GM12864 (cell line): ENCODE results near the gene SLC7A5.

Experiments used
- DNase-seq: peaks from one replicate; pipeline ENCODE4 v3.0.0-alpha.2; 2011; ENCODE audit warnings: low read depth
- H3K4me3 ChIP-seq: 2 replicates; pipeline ENCODE4 v1.5.1; 2011; ENCODE audit warnings: mild to moderate bottlenecking, low read depth, low read length, control low read depth
- TF ChIP-seq, protein P1 (sequence below): IDR thresholded peaks from 2 replicates; pipeline ENCODE4 v1.5.1; 2011; ENCODE audit warnings: low read depth, mild to moderate bottlenecking, moderate library complexity, low read length, control low read depth, inconsistent platforms; ENCODE audit errors: missing control alignments

Gene SLC7A5

DNA sequence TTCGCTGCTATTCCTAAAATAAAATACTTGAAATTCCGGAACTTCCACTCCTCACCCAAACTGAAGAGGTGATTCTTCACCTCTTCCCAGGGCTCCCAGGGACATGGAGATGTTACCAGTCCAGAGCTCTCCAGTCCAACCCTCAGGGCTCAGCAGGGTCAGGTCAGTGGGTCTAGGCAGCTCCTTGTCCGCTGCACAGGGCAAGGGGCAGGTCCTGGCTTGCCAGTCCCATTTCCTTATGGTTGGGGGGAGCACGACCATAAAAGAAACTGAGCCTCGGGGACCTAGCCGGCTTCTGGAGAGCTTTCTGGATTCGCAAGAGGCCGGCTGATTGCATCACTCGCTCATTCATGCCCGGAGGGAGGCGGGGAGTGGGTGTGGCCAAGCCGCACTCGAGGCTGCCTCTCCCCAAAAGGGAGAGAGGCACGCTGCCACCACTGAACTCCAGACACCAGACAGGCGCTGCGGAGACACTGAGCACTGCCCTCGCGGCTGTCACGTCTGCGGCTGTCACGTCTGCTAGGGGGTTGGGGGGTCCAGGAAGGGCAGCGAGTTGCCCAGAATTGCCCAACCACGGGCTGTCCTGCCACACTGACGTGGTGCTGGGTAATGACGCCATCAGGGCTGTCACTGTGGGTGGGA is 15.8 kb downstream of the SLC7A5 start:
- peak; percentile 61 for DNase-seq
- TF ChIP-seq, protein P1, sequence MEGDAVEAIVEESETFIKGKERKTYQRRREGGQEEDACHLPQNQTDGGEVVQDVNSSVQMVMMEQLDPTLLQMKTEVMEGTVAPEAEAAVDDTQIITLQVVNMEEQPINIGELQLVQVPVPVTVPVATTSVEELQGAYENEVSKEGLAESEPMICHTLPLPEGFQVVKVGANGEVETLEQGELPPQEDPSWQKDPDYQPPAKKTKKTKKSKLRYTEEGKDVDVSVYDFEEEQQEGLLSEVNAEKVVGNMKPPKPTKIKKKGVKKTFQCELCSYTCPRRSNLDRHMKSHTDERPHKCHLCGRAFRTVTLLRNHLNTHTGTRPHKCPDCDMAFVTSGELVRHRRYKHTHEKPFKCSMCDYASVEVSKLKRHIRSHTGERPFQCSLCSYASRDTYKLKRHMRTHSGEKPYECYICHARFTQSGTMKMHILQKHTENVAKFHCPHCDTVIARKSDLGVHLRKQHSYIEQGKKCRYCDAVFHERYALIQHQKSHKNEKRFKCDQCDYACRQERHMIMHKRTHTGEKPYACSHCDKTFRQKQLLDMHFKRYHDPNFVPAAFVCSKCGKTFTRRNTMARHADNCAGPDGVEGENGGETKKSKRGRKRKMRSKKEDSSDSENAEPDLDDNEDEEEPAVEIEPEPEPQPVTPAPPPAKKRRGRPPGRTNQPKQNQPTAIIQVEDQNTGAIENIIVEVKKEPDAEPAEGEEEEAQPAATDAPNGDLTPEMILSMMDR, result no peak
- peak overlapping the region; percentile 13; the same call in 1 of the 2 replicates for H3K4me3 ChIP-seq

DNA sequence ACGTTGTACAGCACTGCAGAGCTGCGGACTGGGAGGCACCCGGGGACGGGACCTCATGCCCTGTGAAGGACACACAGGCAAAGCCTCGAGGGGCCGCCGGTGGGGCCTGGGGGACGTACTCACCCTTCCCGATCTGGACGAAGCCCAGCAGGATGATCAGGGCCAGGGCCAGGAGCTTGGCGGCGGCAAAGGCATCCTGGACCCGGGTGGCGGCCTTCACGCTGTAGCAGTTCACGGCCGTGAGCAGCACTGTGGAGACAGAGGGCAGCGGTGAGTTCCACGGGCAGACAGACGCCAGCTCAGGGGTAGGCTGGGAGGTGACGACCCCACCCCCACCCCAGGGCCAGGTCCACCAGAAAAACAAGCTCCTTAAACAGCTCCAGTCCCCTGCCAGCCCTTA is 17.7 kb downstream of the SLC7A5 start:
- TF ChIP-seq, protein P1, result no peak
- DNase-seq, result no peak
- no peak overlapping the region for H3K4me3 ChIP-seq

DNA sequence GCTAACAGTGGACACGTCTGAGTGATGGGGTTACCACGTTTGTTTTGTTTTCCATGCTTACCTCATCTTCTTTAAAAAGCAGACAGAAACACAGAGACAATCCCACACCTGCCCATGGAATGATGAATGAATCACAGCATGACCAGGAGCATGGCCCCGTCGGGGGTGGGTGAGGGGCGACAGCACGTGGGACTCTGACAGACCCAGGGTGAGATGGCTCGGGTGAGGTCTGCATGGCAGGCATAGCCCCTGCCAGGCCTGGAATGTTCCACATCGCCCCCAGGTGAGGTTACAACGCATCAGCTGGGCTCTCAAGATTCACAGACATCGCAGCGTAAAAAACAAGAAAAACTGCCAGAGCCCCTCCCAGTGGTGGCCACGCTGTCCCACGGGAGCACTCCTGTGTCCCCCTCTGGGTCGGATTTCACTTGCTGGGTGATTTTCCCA is 18.1 kb downstream of the SLC7A5 start:
- DNase-seq, result no peak
- TF ChIP-seq, protein P1, result no peak

DNA sequence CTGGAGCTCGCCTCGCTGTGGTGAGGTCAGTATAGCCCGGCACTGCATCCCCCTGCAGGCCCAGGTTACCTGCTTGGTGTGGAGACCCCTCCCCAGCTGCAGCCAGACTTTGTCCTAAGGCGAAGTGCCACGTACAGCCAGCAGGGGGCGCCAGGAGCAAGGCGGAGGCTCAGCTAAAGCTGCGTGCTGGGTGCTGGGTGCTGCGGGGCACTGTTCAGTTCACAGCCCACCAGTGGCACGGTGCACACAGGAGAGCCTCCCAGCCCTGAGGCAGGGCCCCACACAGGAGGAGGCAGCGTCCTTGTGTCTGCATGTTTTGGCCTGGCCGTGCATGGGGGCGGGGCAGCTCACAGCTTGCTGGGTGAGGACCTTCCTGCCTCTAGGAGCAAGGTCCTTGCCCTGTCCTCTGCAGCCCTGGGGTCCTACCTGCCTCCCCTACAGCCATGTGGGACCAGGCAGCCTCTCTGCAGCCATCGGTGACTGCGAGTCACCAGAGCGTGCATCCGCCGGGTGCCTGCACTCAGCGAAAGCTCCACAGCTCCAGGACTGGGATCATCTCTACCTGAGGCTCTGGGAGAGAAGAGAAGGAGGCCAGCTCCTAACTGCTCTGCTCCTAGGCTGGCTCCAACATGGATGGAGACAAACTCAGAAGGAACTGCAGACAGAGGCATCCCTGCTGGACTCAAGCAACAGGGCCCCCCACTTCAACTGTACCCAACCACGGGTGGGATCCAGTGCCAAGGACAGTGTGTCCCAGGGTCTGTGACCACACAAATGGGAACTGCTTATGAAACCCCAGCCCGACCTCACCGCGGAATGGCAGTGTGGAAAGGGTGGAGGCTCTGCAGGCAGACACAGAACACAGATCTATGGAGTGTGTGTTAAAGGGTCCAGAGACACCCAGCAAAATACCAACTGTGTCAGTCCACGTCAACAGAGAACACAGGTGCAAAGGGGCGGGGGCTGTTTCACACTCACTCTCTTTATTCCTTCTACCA is 19.0 kb downstream of the SLC7A5 start:
- TF ChIP-seq, protein P1, result peak; percentile 96
- H3K4me3 ChIP-seq, result no peak overlapping the region
- no peak for DNase-seq

More for the DNA sequence above, 18.1 kb downstream of the SLC7A5 start:
- H3K4me3 ChIP-seq, result no peak overlapping the region

DNA sequence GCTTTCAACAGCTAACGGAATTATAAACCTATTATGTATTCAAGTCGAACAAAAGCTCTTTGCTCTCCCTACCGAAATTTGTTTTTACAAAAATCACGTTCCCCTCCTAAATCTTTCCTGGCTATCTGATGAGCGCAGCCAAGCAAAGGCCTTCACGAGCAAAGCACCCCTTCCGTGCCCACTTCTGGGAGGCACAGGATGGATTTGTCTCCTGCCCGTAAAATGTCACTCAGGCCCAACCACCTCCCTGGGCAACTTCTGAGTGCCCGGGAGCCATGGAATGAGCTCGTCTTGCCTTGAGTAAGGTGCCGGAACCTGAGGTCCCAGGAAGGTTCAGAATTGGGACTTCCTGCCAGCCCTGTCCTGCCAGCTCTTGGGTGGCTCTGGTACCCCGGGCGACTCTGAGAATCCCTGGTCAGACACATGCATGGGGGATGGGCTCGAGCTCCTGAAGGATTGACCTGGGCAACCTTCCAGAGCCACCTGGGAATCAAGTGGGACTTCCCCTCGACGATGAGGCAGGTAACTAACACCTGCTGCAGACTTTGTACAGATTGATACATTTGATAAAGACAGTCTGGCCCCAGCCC is 19.8 kb downstream of the SLC7A5 start:
- TF ChIP-seq, protein P1, result no peak
- H3K4me3 ChIP-seq, result no peak overlapping the region
- no peak for DNase-seq

DNA sequence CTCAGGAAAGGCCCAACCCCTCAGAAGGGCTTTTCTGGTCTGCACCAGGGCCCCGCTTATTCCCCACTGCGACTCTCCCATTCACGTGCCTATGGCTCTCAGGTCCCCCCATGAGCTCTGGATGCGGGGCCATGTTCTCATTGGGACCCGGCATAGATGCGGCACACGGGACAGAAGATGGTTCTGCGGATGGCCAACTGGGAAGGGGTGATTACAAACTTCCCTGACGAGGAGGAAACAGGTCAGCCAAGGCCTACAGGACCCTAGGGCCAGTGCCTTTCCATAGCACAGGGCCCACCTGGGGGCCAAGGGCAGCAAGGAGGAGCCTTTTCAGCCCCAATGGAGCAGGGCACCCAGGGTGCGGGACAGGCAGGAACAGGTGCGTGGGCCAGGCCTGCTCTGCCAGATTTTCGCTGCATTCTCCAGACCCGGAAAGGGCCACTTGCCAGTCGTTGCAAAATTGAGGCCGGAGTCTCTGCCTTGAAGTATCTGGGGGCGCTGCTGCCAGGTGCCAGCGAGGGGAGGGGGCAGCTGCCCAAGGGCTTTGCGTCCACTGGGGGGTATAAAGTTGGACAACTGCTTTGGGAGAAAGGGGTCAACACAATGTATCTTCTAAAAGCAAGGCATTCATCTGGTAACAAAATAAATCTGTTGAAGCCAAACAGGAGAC is 20.5 kb downstream of the SLC7A5 start:
- TF ChIP-seq, protein P1, result no peak
- no peak overlapping the region for H3K4me3 ChIP-seq
- no peak for DNase-seq
